HepG2 (cell line): Measurements from ENCODE around the gene VPS13D. TPM values are rescaled to one million over a fixed set of nuclear protein-coding genes. Genes with fewer than 3 reads are reported as not detected.

Source experiments
- ATAC-seq: fragments of 200-7000 bp; cut with Tn5 transposase; 3 replicates; pipeline ENCODE4 v1.9.1; 2020; ENCODE audit warnings: mild to moderate bottlenecking, moderate library complexity
- BruUV-seq: library from RNA; stranded (reverse); fragments of 400-500 nt; replicated peaks from 2 replicates; lab custom pipeline; 2021; lab: Mats Ljungman, UMichigan
- CTCF ChIA-PET: fragments of 300-600 bp; formaldehyde crosslinking; extraction: SDS; loops from one replicate; lab custom pipeline; 2021; ENCODE audit warnings: low total read pairs, inconsistent platforms, low intra/inter-chr PET ratio; lab: Yijun Ruan, JAX
- POLR2A ChIA-PET: fragments of 350-600 bp; sonication (Branson Sonifier 250); formaldehyde crosslinking; loops from one replicate; lab custom pipeline; 2020; ENCODE audit warnings: antibody characterized with exemption, inconsistent platforms; lab: Yijun Ruan, JAX
- DNase-seq: peaks from one replicate; pipeline ENCODE4 v3.0.0-alpha.2; 2015; ENCODE audit warnings: low spot score
- FAIRE-seq: peaks from 3 replicates; lab custom pipeline; 2011; peaks lifted over from hg19 to GRCh38; lab: Jason Lieb, UNC
- H2AFZ ChIP-seq: one replicate; pipeline ENCODE4 v1.6.1; 2011; ENCODE audit warnings: low read length, inconsistent platforms
- H3K27ac ChIP-seq: fragments of 300-600 bp; 3 replicates; pipeline ENCODE4 v1.8.0; 2011; ENCODE audit warnings: mixed run types, mild to moderate bottlenecking, mixed read lengths, low read length, inconsistent platforms; ENCODE audit not compliant: insufficient read depth; ENCODE audit errors: extremely low read length
- H3K27me3 ChIP-seq, 2 experiments: fragments of 200-600 bp in 1 of 2; 2 replicates in 1 of 2; 3 replicates in 1 of 2; pipeline versions ENCODE4 v1.6.0 to v1.8.0; 2011; ENCODE audit warnings: low read length in 2 of 2, mild to moderate bottlenecking in 2 of 2, moderate library complexity in 2 of 2, inconsistent platforms in 1 of 2; ENCODE audit not compliant: insufficient read depth in 2 of 2, control insufficient read depth in 1 of 2
- H3K36me3 ChIP-seq, 2 experiments: fragments of 200-600 bp in 1 of 2; replicated peaks in 1 of 2; 2 replicates in 1 of 2; 3 replicates in 1 of 2; pipeline versions ENCODE4 v1.5.1 to v1.8.0; 2011; ENCODE audit warnings: low read length in 2 of 2, inconsistent platforms in 1 of 2; ENCODE audit not compliant: insufficient read depth in 2 of 2, control insufficient read depth in 1 of 2
- H3K4me1 ChIP-seq: 2 replicates; pipeline ENCODE4 v1.5.1; 2012; ENCODE audit warnings: low read length, inconsistent platforms; ENCODE audit not compliant: insufficient read depth
- H3K4me2 ChIP-seq: 2 replicates; pipeline ENCODE4 v1.6.0; 2011; ENCODE audit warnings: low read depth, low read length, inconsistent platforms
- H3K4me3 ChIP-seq, 3 experiments: fragments of 200-600 bp in 1 of 3; sonication (generic), shearing (Covaris generic) in 1 of 3; replicated peaks in 1 of 3; 2 replicates each; pipeline ENCODE4 v1.5.1; 2011 to 2016; ENCODE audit warnings: low read length in 3 of 3, inconsistent platforms in 2 of 3, low read depth in 2 of 3, mild to moderate bottlenecking in 2 of 3, control low read depth in 1 of 3, mixed read lengths in 1 of 3; ENCODE audit not compliant: insufficient read depth in 1 of 3
- H3K79me2 ChIP-seq: one replicate; pipeline ENCODE4 v1.6.1; 2011; ENCODE audit warnings: low read length, inconsistent platforms; ENCODE audit not compliant: insufficient read depth
- H3K9ac ChIP-seq: 2 replicates; pipeline ENCODE4 v1.6.0; 2011; ENCODE audit warnings: mild to moderate bottlenecking, low read depth, low read length, inconsistent platforms; ENCODE audit not compliant: insufficient read depth
- H3K9me3 ChIP-seq: 2 replicates; pipeline ENCODE4 v1.5.1; 2012; ENCODE audit warnings: mild to moderate bottlenecking, low read length
- H4K20me1 ChIP-seq: 2 replicates; pipeline ENCODE4 v1.6.0; 2011; ENCODE audit warnings: inconsistent platforms, mild to moderate bottlenecking, low read length, moderate library complexity; ENCODE audit not compliant: insufficient read depth
- BHLHE40 ChIP-seq: IDR thresholded peaks from 2 replicates; pipeline ENCODE4 v1.6.1; 2011; ENCODE audit warnings: low read length, improper control_type of control experiment
- CHD2 ChIP-seq: IDR thresholded peaks from 2 replicates; pipeline ENCODE4 v1.6.1; 2011; ENCODE audit warnings: low read depth, low read length, improper control_type of control experiment
- HOXA3 ChIP-seq: sonication (generic); formaldehyde crosslinking; IDR thresholded peaks from 2 replicates; pipeline ENCODE4 v1.5.0; 2020; ENCODE audit warnings: missing genetic modification reagents
- KAT8 ChIP-seq: IDR thresholded peaks from 2 replicates; pipeline ENCODE4 v1.6.1; 2016; ENCODE audit warnings: missing genetic modification reagents, missing compliant biosample characterization
- NFE2L2 ChIP-seq: fragments of 150-350 bp; IDR thresholded peaks from 2 replicates; pipeline ENCODE4 v1.6.1; 2014; ENCODE audit warnings: low read length
- TMF1 ChIP-seq: sonication (generic); formaldehyde crosslinking; IDR thresholded peaks from 2 replicates; pipeline ENCODE4 v1.8.1; 2022; ENCODE audit warnings: low read depth, missing genetic modification reagents
- ZFP36 ChIP-seq: fragments of 150-350 bp; IDR thresholded peaks from 2 replicates; pipeline ENCODE4 v1.6.1; 2018; ENCODE audit warnings: borderline replicate concordance, low read length, low read depth; ENCODE audit not compliant: partially characterized antibody
- ZMYM3 ChIP-seq: sonication (generic); formaldehyde crosslinking; IDR thresholded peaks from 2 replicates; pipeline ENCODE4 v1.5.1; 2020; ENCODE audit warnings: mild to moderate bottlenecking, missing genetic modification reagents
- ZNF143 ChIP-seq: sonication (generic); formaldehyde crosslinking; IDR thresholded peaks from 2 replicates; pipeline ENCODE4 v1.4.0; 2020; ENCODE audit warnings: missing genetic modification reagents
- ZNF331 ChIP-seq: sonication (generic); formaldehyde crosslinking; IDR thresholded peaks from 2 replicates; pipeline ENCODE4 v1.4.0; 2020; ENCODE audit warnings: missing genetic modification reagents
- ZNF383 ChIP-seq: sonication (generic); formaldehyde crosslinking; IDR thresholded peaks from 2 replicates; pipeline ENCODE4 v1.4.0; 2020; ENCODE audit warnings: missing genetic modification reagents, mild to moderate bottlenecking, borderline replicate concordance
- ZNF703 ChIP-seq: sonication (generic); formaldehyde crosslinking; IDR thresholded peaks from 2 replicates; pipeline ENCODE4 v1.5.1; 2020; ENCODE audit warnings: missing genetic modification reagents, mild to moderate bottlenecking, moderate library complexity, borderline replicate concordance
- ZNF770 ChIP-seq: sonication (generic); formaldehyde crosslinking; IDR thresholded peaks from 2 replicates; pipeline ENCODE4 v1.5.0; 2020; ENCODE audit warnings: mild to moderate bottlenecking, missing genetic modification reagents
- WGBS: methylation state at CpG from one replicate; pipeline ENCODE4 v1.1.6; 2017; ENCODE audit warnings: low lambda C conversion rate; 5-methylcytosine and 5-hydroxymethylcytosine counted together
- in situ Hi-C: cut with HindIII; loops from 2 replicates; pipeline ENCODE4 v1.10.0; 2017; ENCODE audit warnings: low pct_unique_long_range_greater_than_20kb; ENCODE audit not compliant: extremely low pct_ligation_motif_present
- intact Hi-C: fragments of 100-400 bp; cut with micrococcal nuclease; formaldehyde crosslinking; loops from one replicate; pipeline ENCODE4 v1.10.0; 2022; ENCODE audit not compliant: unreplicated experiment
- polyA plus RNA-seq, 8 experiments: library from polyadenylated mRNA; depleted of rRNA in 3 of 8; stranded (reverse) in 7 of 8; unstranded in 1 of 8; fragments of >200 nt; fragmentation: Illumina TruSeq in 4 of 8; extraction: Trizol in 4 of 8; gene quantifications; 2 replicates each; pipeline versions ENCODE4 v1.2.1 to v1.2.3, GENCODE V29; 2011 to 2016; ENCODE audit warnings: low read depth in 4 of 8, missing spikeins in 1 of 8, mixed read lengths in 1 of 8; ENCODE audit not compliant: insufficient read depth in 1 of 8
- total RNA-seq, 5 experiments: library from RNA; depleted of rRNA; stranded (reverse); fragments of >200 nt; fragmentation: Illumina TruSeq; extraction: Trizol; gene quantifications; 2 replicates each; pipeline ENCODE4 v1.2.3, GENCODE V29; 2016; ENCODE audit warnings: low read depth in 1 of 5
- TF ChIP-seq, protein P1 (sequence below): sonication (generic); formaldehyde crosslinking; IDR thresholded peaks from 2 replicates; pipeline ENCODE4 v1.4.0; 2020; ENCODE audit warnings: missing genetic modification reagents

VPS13D gene
- total and polyA plus RNA-seq, 2 of the 13 experiments (the other 11 are each of a cell fraction or from before 2014, with no cell fraction given): 8.6 to 13.9 TPM

DNA sequence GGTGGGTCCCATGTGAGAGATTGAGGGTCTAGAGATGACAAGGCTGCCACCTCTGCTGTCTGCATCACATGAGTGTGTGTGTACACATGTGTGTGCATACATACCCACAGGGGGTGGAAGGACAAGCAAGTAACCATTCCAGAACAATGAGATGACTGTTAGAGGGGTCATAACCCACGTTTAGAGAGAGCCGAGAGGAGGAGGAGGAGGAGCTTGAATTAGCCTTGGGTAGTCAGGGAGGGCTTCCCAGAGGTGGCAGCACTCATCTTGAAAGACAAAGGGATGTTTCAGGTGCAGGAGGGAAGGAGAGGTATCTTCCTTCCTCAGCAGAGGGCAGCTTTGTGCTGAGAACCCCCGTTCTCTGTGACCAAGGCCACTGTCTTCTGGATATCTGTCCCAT is 41.7 kb upstream of the VPS13D start:
- ATAC-seq: no peak
- no peak for FAIRE-seq
- Histone ChIP-seq H4K20me1 (no peaks in the 10 kb centered on the region), H3K27ac (no peak overlapping the region), H3K27me3 (peaks cover 6 to 43% of the 10 kb centered on the region in 2 experiments; a peak in 4 of 5 replicates), H3K4me3 (no peak overlapping the region), H3K9me3 (no peaks in the 10 kb centered on the region), H3K9ac (no peak overlapping the region), H3K36me3 (no peaks in the 10 kb centered on the region)
- in situ Hi-C loops (no loop called here), intact Hi-C loops (no loop called here)
- POLR2A ChIA-PET: no interaction called here
- BruUV-seq: no TSS peak
- CTCF ChIA-PET: no interaction called here
- 0 out of 2 replicates have a peak, but pooled peaks have one; percentile 27 for TF ChIP-seq BHLHE40
- TF ChIP-seq ZFP36: peak; percentile 90
- TF ChIP-seq, protein P1, sequence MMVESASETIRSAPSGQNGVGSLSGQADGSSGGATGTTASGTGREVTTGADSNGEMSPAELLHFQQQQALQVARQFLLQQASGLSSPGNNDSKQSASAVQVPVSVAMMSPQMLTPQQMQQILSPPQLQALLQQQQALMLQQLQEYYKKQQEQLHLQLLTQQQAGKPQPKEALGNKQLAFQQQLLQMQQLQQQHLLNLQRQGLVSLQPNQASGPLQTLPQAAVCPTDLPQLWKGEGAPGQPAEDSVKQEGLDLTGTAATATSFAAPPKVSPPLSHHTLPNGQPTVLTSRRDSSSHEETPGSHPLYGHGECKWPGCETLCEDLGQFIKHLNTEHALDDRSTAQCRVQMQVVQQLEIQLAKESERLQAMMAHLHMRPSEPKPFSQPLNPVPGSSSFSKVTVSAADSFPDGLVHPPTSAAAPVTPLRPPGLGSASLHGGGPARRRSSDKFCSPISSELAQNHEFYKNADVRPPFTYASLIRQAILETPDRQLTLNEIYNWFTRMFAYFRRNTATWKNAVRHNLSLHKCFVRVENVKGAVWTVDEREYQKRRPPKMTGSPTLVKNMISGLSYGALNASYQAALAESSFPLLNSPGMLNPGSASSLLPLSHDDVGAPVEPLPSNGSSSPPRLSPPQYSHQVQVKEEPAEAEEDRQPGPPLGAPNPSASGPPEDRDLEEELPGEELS (CRISPR knock-in tag): no peak
- no peak for TF ChIP-seq TMF1 (CRISPR knock-in tag)
- TF ChIP-seq, all 625 proteins: peak for 2
- peaks cover 44% of the 10 kb centered on the region for H3K4me1 ChIP-seq
- no peaks in the 10 kb centered on the region for H3K79me2 ChIP-seq
- peak; percentile 52 for DNase-seq
- H2AFZ ChIP-seq: no peak overlapping the region
- H3K4me2 ChIP-seq: no peak overlapping the region
- WGBS: 0% methylated on average over 3 of the region's 3 CpGs

GRCh38 chr1:12188657-12189327 is 41.0 kb upstream of the VPS13D start:
- in situ Hi-C loops: no loop called here
- ChIA-PET CTCF (no interaction called here), POLR2A (no interaction called here)
- Histone ChIP-seq H2AFZ (no peak overlapping the region), H3K27me3 (peaks cover 8 to 43% of the 10 kb centered on the region in 2 experiments; a peak in 4 of 5 replicates), H3K4me1 (peaks cover 43% of the 10 kb centered on the region), H3K36me3 (no peaks in the 10 kb centered on the region), H3K79me2 (no peaks in the 10 kb centered on the region), H3K9ac (no peak overlapping the region), H3K4me3 (no peak overlapping the region), H3K4me2 (no peak overlapping the region), H4K20me1 (no peaks in the 10 kb centered on the region), H3K27ac (no peak overlapping the region), H3K9me3 (no peaks in the 10 kb centered on the region)
- BruUV-seq: no TSS peak
- intact Hi-C loops: no loop called here
- DNase-seq (no peak), FAIRE-seq (no peak), ATAC-seq (no peak)
- 31% methylated on average over 13 of the region's 13 CpGs for WGBS
- TF ChIP-seq ZMYM3 (CRISPR knock-in tag): peak; percentile 52; the same call in 1 of the 2 replicates
- no peak for TF ChIP-seq KAT8 (CRISPR knock-in tag)
- TF ChIP-seq ZFP36: peak; percentile 76
- no peak for TF ChIP-seq ZNF703 (CRISPR knock-in tag)
- no peak for TF ChIP-seq HOXA3 (CRISPR knock-in tag)
- TF ChIP-seq ZNF143 (CRISPR knock-in tag): no peak
- no peak for TF ChIP-seq ZNF770 (CRISPR knock-in tag)
- no peak for TF ChIP-seq ZNF383
- no peak for TF ChIP-seq NFE2L2
- TF ChIP-seq ZNF331: no peak
- no peak for TF ChIP-seq CHD2
